Ishikawa (cell line): ENCODE results near the gene FXYD7.

Experiments
- CEBPB ChIP-seq: IDR thresholded peaks from 2 replicates; pipeline ENCODE4 v1.6.1; 2012
- CREB1 ChIP-seq: IDR thresholded peaks from 2 replicates; pipeline ENCODE4 v1.6.1; 2012; ENCODE audit warnings: low read depth
- EGR1 ChIP-seq: IDR thresholded peaks from 2 replicates; pipeline ENCODE4 v1.6.1; 2012
- EP300 ChIP-seq: IDR thresholded peaks from 2 replicates; pipeline ENCODE4 v1.6.1; 2012; ENCODE audit warnings: borderline replicate concordance
- FOXM1 ChIP-seq: IDR thresholded peaks from 2 replicates; pipeline ENCODE4 v1.6.1; 2012; ENCODE audit warnings: low read depth, borderline replicate concordance
- NFIC ChIP-seq: IDR thresholded peaks from 2 replicates; pipeline ENCODE4 v1.6.1; 2012
- RAD21 ChIP-seq: IDR thresholded peaks from 2 replicates; pipeline ENCODE4 v1.6.1; 2012; ENCODE audit warnings: low read depth
- TAF1 ChIP-seq: IDR thresholded peaks from 2 replicates; pipeline ENCODE4 v1.6.1; 2012; ENCODE audit warnings: low read depth, mild to moderate bottlenecking
- TCF12 ChIP-seq: IDR thresholded peaks from 2 replicates; pipeline ENCODE4 v1.6.1; 2012; ENCODE audit warnings: low read depth
- TEAD4 ChIP-seq: IDR thresholded peaks from 2 replicates; pipeline ENCODE4 v1.6.1; 2012
- YY1 ChIP-seq: IDR thresholded peaks from 2 replicates; pipeline ENCODE4 v1.6.1; 2012; ENCODE audit warnings: low read depth
- ZBTB7A ChIP-seq: IDR thresholded peaks from 2 replicates; pipeline ENCODE4 v1.6.1; 2012; ENCODE audit warnings: low read depth
- TF ChIP-seq, protein P1 (sequence below): IDR thresholded peaks from 2 replicates; pipeline ENCODE4 v1.6.1; 2012; ENCODE audit warnings: low read depth, mild to moderate bottlenecking
- TF ChIP-seq, protein P2 (sequence below): IDR thresholded peaks from 2 replicates; pipeline ENCODE4 v1.6.1; 2012
- TF ChIP-seq, protein P3 (sequence below): IDR thresholded peaks from 2 replicates; pipeline ENCODE4 v1.6.1; 2012

The FXYD7 gene

DNA sequence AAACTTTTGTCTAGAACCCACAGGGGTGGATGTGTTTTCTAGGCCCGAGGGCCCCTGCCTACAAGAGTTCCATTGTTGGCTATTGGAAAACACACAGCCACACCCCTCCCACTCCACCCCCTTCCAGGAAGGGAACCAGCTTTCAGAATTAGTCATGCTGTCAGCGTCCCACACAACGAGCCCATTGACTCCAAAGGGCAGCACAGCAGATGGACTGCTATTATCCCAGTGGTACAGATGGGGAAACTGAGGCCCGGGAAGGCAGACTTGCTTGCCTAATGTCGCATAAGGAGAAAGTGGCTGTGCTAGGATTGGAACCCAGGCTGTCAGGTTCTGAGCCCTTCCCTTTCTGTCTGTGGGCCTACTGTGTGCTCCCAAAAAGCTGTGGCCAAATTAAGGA lies 35.5 kb upstream of the FXYD7 start:
- TF ChIP-seq CREB1 (no peak), FOXM1 (no peak), NFIC (no peak), TAF1 (no peak), TCF12 (no peak), EP300 (no peak)

DNA sequence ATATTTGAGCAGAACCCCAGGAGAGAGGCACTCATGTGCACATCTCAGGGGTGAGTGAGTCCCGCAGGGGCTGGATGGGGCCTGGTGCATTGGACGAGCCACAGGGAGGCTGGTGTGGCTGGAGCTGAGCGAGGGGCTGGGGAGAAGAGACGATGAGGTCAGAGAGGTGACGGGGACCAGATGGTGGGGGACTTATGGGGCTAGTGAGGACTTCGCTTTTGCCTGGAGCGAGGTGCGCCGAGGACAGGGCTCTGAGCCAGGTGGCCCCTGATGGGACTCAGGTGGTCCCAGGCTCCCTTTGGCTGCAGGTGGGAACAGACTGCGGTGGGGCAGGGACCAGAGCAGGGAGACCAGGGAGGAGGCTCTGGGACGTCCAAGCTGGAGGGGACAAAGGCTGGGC lies 34.3 kb upstream of the FXYD7 start:
- TF ChIP-seq, protein P1, sequence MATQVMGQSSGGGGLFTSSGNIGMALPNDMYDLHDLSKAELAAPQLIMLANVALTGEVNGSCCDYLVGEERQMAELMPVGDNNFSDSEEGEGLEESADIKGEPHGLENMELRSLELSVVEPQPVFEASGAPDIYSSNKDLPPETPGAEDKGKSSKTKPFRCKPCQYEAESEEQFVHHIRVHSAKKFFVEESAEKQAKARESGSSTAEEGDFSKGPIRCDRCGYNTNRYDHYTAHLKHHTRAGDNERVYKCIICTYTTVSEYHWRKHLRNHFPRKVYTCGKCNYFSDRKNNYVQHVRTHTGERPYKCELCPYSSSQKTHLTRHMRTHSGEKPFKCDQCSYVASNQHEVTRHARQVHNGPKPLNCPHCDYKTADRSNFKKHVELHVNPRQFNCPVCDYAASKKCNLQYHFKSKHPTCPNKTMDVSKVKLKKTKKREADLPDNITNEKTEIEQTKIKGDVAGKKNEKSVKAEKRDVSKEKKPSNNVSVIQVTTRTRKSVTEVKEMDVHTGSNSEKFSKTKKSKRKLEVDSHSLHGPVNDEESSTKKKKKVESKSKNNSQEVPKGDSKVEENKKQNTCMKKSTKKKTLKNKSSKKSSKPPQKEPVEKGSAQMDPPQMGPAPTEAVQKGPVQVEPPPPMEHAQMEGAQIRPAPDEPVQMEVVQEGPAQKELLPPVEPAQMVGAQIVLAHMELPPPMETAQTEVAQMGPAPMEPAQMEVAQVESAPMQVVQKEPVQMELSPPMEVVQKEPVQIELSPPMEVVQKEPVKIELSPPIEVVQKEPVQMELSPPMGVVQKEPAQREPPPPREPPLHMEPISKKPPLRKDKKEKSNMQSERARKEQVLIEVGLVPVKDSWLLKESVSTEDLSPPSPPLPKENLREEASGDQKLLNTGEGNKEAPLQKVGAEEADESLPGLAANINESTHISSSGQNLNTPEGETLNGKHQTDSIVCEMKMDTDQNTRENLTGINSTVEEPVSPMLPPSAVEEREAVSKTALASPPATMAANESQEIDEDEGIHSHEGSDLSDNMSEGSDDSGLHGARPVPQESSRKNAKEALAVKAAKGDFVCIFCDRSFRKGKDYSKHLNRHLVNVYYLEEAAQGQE = no peak
- TF ChIP-seq RAD21 (no peak), CREB1 (no peak), TEAD4 (no peak), YY1 (no peak), CEBPB (no peak), FOXM1 (no peak), NFIC (no peak), TAF1 (no peak), ZBTB7A (no peak), EGR1 (no peak)
- TF ChIP-seq, protein P2, sequence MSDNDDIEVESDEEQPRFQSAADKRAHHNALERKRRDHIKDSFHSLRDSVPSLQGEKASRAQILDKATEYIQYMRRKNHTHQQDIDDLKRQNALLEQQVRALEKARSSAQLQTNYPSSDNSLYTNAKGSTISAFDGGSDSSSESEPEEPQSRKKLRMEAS = no peak

DNA sequence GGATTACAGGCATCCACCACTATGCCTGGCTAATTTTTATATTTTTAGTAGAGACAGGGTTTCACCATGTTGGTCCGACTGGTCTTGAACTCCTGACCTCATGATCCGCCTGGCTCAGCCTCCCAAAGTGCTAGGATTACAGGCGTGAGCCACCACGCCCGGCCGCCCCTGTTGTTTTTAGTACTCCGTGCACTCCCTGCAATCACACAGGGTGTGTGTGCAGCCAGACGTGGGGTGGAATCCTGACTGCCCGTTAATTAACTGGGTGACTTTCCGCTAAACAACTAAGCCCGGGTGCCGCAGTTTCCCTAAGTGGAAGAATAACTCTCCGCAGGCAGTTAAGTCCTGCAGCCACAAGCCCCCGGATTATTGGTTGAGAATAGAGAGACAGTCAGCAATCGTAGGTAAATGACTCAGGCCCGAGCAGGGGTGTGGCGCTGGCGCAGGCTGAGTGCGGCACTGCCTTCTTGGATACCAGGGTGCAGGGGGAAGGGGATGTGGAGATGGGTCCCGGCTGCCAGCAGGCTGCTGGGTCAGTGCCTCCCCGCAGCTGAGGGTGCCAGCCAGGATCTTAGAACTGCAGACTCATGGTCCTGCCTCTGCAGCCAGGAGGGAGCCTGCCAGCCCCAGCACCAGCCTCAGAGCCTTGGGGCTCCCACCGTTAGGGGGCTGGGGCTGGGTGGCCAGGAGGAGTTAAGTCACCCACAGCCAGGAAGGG lies 33.5 kb upstream of the FXYD7 start:
- TF ChIP-seq, protein P1 = no peak
- TF ChIP-seq YY1 (no peak), RAD21 (no peak), ZBTB7A (no peak), TCF12 (no peak), TEAD4 (no peak), FOXM1 (no peak), NFIC (no peak), EP300 (no peak), CEBPB (no peak), CREB1 (no peak), EGR1 (no peak), TAF1 (no peak)
- TF ChIP-seq, protein P3, sequence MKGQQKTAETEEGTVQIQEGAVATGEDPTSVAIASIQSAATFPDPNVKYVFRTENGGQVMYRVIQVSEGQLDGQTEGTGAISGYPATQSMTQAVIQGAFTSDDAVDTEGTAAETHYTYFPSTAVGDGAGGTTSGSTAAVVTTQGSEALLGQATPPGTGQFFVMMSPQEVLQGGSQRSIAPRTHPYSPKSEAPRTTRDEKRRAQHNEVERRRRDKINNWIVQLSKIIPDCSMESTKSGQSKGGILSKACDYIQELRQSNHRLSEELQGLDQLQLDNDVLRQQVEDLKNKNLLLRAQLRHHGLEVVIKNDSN = no peak
- TF ChIP-seq, protein P2 = no peak

DNA sequence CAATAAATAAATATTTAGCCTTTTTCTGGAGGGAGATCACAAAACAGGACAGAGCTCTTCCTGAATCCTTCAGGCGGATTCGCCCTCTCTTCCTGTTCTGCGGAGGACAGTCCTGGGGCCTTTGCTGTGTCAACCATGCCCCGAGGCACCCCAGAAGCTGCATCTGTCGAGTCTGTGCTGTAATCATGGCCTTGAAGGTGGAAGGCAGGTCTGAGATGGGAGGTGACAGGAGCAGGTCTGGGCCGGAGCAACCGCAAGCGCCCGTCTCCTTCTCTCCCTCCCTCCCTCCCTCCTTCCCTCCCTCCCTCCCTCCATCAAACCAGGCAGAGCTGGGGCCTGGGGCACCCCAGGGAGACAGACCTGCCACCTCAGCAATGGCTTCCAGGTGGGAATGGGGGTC lies 32.1 kb upstream of the FXYD7 start:
- no peak for TF ChIP-seq CREB1
- no peak for TF ChIP-seq FOXM1
- no peak for TF ChIP-seq EP300
- TF ChIP-seq, protein P3 = no peak
- TF ChIP-seq, protein P1 = no peak
- no peak for TF ChIP-seq EGR1
